ENCODE results near the gene CFAP141. TPM values are rescaled to one million over a fixed set of nuclear protein-coding genes. Genes with fewer than 3 reads are reported as not detected.

CFAP141 gene
- total RNA-seq, 1 donor from 2014 or later, result not detected

DNA sequence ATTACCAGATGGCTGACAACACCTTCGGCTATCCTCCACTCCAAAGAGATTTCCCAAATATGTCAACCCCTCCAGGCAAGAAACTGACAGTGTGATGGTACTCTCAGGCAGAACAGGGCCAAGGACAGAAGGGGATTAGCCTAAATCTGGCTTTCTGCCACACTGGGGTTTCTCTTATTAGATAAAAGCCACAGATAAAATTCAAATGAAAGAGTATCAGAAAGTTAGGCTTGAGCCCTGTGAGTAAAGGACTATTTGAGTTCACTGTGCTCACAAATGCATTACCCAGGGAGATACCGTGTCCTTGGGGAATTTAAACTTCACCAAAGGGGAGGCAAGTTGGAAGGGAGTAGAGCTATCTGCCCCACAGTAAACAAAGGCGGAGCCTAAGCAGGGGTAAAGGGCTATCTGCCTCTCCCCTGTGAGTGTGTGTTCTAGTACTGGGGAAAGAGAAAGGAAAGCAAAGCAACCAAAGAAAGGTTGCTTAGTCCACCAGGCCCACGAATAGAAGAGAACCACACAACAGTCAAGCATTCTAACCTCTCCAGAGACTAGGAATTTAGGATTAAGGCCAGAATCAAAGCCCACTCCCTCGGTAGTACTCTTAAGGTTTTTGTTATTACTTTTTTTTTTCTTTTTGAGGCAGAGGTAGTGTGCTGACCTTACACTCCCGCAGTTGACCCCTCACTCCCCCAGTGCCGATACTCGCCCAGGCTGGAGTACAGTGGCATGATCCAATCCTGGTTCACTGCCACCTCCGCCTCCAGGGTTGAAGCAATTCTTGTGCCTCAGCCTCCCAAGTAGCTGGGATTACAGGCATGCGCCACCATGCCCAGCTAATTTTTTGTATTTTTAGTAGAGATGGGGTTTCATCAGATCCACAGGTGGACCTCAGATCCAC is 27.0 kb downstream of the CFAP141 start:
- DNase-seq (ENCODE audit: low spot score, unreplicated experiment), result no peak
- peak overlapping the region; percentile 40 for H3K4me3 Mint-ChIP-seq (ENCODE audit: low read depth)
- peak overlapping the region; percentile 93 for H3K27ac Mint-ChIP-seq
- H3K9me3 Mint-ChIP-seq (ENCODE audit: low read depth), result no peaks in the 10 kb centered on the region
- no peaks in the 10 kb centered on the region for H3K27me3 Mint-ChIP-seq
- TF ChIP-seq, protein P1, sequence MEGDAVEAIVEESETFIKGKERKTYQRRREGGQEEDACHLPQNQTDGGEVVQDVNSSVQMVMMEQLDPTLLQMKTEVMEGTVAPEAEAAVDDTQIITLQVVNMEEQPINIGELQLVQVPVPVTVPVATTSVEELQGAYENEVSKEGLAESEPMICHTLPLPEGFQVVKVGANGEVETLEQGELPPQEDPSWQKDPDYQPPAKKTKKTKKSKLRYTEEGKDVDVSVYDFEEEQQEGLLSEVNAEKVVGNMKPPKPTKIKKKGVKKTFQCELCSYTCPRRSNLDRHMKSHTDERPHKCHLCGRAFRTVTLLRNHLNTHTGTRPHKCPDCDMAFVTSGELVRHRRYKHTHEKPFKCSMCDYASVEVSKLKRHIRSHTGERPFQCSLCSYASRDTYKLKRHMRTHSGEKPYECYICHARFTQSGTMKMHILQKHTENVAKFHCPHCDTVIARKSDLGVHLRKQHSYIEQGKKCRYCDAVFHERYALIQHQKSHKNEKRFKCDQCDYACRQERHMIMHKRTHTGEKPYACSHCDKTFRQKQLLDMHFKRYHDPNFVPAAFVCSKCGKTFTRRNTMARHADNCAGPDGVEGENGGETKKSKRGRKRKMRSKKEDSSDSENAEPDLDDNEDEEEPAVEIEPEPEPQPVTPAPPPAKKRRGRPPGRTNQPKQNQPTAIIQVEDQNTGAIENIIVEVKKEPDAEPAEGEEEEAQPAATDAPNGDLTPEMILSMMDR (IDR thresholded peaks at IDR 0.05; ENCODE audit: unreplicated experiment), result no peak
- H3K4me1 Mint-ChIP-seq (ENCODE audit: low read depth), result peaks cover 47% of the 10 kb centered on the region
- H3K36me3 Mint-ChIP-seq (ENCODE audit: insufficient read depth), result peaks cover 4% of the 10 kb centered on the region

DNA sequence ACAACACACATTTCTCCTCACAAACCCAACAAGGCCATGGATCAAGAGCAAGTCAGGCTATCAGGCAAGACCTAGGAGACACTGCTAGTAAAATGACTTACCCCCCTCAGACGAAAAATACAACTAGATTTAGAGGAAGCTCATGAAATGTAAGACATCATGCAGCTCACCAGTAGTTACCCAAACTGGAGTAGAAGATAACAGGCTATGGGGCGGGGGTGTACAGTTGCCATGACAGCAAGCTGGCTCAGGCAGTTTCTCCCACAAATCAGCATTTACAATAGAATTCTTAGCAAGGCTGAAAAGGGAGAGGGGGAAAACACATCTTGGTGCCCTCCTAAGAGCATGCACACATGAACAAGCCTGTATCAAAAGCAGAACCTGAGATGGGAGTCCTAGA is 28.1 kb downstream of the CFAP141 start:
- Mint-ChIP-seq H3K9me3 (ENCODE audit: low read depth) (no peaks in the 10 kb centered on the region), H3K36me3 (ENCODE audit: insufficient read depth) (peaks cover 4% of the 10 kb centered on the region), H3K4me3 (ENCODE audit: low read depth) (no peak overlapping the region), H3K4me1 (ENCODE audit: low read depth) (peaks cover 43% of the 10 kb centered on the region), H3K27ac (peak overlapping the region; percentile 93), H3K27me3 (no peaks in the 10 kb centered on the region)
- TF ChIP-seq, protein P1 (IDR thresholded peaks at IDR 0.05; ENCODE audit: unreplicated experiment), result no peak
- no peak for DNase-seq (ENCODE audit: low spot score, unreplicated experiment)

DNA sequence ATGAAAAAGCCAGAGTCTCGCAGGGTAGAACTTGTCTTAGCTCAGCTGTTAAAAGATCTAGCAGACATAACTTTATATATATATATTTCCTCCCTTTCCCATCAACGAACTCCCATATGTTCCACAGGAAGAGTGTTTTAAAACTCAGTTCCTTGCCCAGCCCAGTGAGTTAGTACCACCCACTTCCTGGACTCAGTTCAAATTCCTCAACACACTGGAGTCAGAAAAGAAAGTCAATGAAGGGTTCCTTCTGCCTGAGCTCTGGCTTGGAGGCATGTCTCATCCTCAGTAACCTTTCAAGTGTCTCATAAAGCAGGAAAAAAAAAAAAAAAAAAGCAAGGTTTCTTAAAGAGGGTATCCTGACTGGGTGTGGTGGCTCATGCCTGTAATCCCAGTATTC is 29.8 kb downstream of the CFAP141 start:
- Mint-ChIP-seq H3K4me3 (ENCODE audit: low read depth) (no peak overlapping the region), H3K27ac (no peak overlapping the region)
- TF ChIP-seq, protein P1 (IDR thresholded peaks at IDR 0.05; ENCODE audit: unreplicated experiment), result no peak

DNA sequence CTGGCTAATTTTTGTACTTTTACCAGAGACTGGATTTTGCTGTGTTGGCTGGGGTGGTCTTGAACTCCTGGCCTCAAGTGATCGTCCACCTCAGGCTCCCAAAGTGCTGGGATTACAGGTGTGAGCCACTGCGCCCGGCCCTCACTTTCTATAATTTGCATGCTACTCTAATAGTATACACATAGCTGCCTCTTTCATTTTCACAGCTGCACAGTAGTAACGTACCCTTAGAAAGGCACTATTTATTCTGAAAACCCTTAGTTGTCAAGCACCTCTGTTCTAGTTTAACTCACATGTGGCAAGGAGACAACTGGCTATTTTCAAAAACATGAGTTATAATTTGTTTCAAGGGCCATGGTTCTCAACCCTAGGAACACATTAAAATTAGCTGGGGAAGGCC is 31.5 kb downstream of the CFAP141 start:
- Mint-ChIP-seq H3K27me3 (no peaks in the 10 kb centered on the region), H3K36me3 (ENCODE audit: insufficient read depth) (peaks cover 27% of the 10 kb centered on the region), H3K27ac (no peak overlapping the region), H3K4me1 (ENCODE audit: low read depth) (peaks cover 18% of the 10 kb centered on the region), H3K4me3 (ENCODE audit: low read depth) (no peak overlapping the region), H3K9me3 (ENCODE audit: low read depth) (no peaks in the 10 kb centered on the region)
- no peak for DNase-seq (ENCODE audit: low spot score, unreplicated experiment)
- TF ChIP-seq, protein P1 (IDR thresholded peaks at IDR 0.05; ENCODE audit: unreplicated experiment), result no peak

More for the DNA sequence above, 29.8 kb downstream of the CFAP141 start:
- Mint-ChIP-seq H3K4me1 (ENCODE audit: low read depth) (peaks cover 33% of the 10 kb centered on the region), H3K27me3 (no peaks in the 10 kb centered on the region), H3K36me3 (ENCODE audit: insufficient read depth) (peaks cover 18% of the 10 kb centered on the region), H3K9me3 (ENCODE audit: low read depth) (no peaks in the 10 kb centered on the region)
- DNase-seq (ENCODE audit: low spot score, unreplicated experiment), result no peak

DNA sequence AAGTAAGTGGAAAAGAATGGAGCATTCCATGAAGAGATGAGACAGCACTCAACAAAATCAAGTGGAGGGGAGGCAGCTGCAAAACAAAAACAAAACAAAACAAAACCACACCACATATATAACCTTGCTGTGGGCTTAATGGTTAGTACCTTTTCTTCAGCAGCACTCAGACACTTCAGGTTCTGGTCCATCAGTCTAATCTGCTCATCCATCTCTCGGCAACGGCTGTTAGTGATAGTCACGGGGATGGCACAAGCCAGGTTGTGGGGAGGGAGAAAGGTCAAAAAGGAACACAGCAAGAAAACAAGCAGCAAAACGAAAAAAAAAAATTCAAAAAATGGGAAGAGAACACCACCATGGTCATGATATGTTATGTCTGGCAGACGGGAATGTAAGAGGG is 34.3 kb downstream of the CFAP141 start:
- no peaks in the 10 kb centered on the region for H3K9me3 Mint-ChIP-seq (ENCODE audit: low read depth)
- TF ChIP-seq, protein P1 (IDR thresholded peaks at IDR 0.05; ENCODE audit: unreplicated experiment), result no peak
- DNase-seq (ENCODE audit: low spot score, unreplicated experiment), result no peak
- no peaks in the 10 kb centered on the region for H3K27me3 Mint-ChIP-seq
- H3K36me3 Mint-ChIP-seq (ENCODE audit: insufficient read depth), result peaks cover 34% of the 10 kb centered on the region
- no peaks in the 10 kb centered on the region for H3K4me1 Mint-ChIP-seq (ENCODE audit: low read depth)
- peak overlapping the region; percentile 5 for H3K27ac Mint-ChIP-seq
- H3K4me3 Mint-ChIP-seq (ENCODE audit: low read depth), result no peak overlapping the region

Data from progenitor cell of endocrine pancreas (in vitro differentiated cells).